Subcutaneous abdominal adipose tissue (tissue), 5 donors: ENCODE data around the gene IL12RB1.

Source experiments
- H3K27ac ChIP-seq: one replicate; pipeline ENCODE4 v1.7.0; 2013; ENCODE audit warnings: low read depth, mild to moderate bottlenecking, inconsistent platforms, low read length, moderate library complexity
- H3K27me3 ChIP-seq, 5 donors: one replicate each; pipeline ENCODE4 v1.7.0; 2013; ENCODE audit warnings: low read length in 5 of 5, inconsistent platforms in 1 of 5; ENCODE audit not compliant: control insufficient read depth in 5 of 5, insufficient read depth in 4 of 5
- H3K36me3 ChIP-seq, 5 donors: one replicate each; pipeline ENCODE4 v1.7.0; 2013; ENCODE audit warnings: low read length in 5 of 5; ENCODE audit not compliant: control insufficient read depth in 5 of 5, insufficient read depth in 5 of 5
- H3K4me1 ChIP-seq, 5 donors: one replicate each; pipeline ENCODE4 v1.7.0; 2013; ENCODE audit warnings: low read length in 5 of 5, mild to moderate bottlenecking in 3 of 5, moderate library complexity in 1 of 5; ENCODE audit not compliant: control insufficient read depth in 5 of 5, insufficient read depth in 5 of 5
- H3K4me3 ChIP-seq, 5 donors: one replicate each; pipeline ENCODE4 v1.7.0; 2013; ENCODE audit warnings: low read length in 5 of 5, low read depth in 1 of 5
- H3K9ac ChIP-seq, 5 donors: one replicate each; pipeline ENCODE4 v1.7.0; 2013; ENCODE audit warnings: low read length in 5 of 5, mild to moderate bottlenecking in 4 of 5, moderate library complexity in 3 of 5
- H3K9me3 ChIP-seq, 5 donors: one replicate each; pipeline ENCODE4 v1.7.0; 2013; ENCODE audit warnings: low read length in 5 of 5; ENCODE audit not compliant: control insufficient read depth in 5 of 5
- donor health status: healthy.
- donor health status: healthy.
- donor health status: healthy.
- donor health status: healthy.
- donor health status: healthy.

Gene IL12RB1

GRCh38 chr19:18070181-18070580 is 16.6 kb downstream of the IL12RB1 start:
- Histone ChIP-seq H3K9ac (no peak overlapping the region), H3K36me3 (peaks cover 0 to 7% (median 0%) of the 10 kb centered on the region in 5 donors), H3K27me3 (peaks cover 2 to 12% (median 6%) of the 10 kb centered on the region in 5 donors), H3K4me3 (no peak overlapping the region), H3K9me3 (no peaks in the 10 kb centered on the region), H3K4me1 (no peaks in the 10 kb centered on the region), H3K27ac (no peak overlapping the region)

- H3K9me3 ChIP-seq, result no peaks in the 10 kb centered on the region
- no peak overlapping the region for H3K27ac ChIP-seq
- H3K4me3 ChIP-seq, result no peak overlapping the region
- peaks cover 2 to 12% (median 6%) of the 10 kb centered on the region in 5 donors for H3K27me3 ChIP-seq
- H3K36me3 ChIP-seq, result peaks cover 0 to 7% (median 0%) of the 10 kb centered on the region in 5 donors
- no peak overlapping the region for H3K9ac ChIP-seq
- H3K4me1 ChIP-seq, result no peaks in the 10 kb centered on the region
Measured at GRCh38 chr19:18069383-18069782, 17.4 kb downstream of the IL12RB1 start.

GRCh38 chr19:18068395-18068794 is 18.3 kb downstream of the IL12RB1 start:
- no peak overlapping the region for H3K4me3 ChIP-seq

GRCh38 chr19:18065173-18065495 is 21.6 kb downstream of the IL12RB1 start:
- Histone ChIP-seq H3K4me3 (no peak overlapping the region), H3K9me3 (no peaks in the 10 kb centered on the region), H3K27me3 (peaks cover 0 to 4% (median 2%) of the 10 kb centered on the region in 5 donors), H3K4me1 (no peaks in the 10 kb centered on the region), H3K9ac (no peak overlapping the region), H3K27ac (no peak overlapping the region), H3K36me3 (peaks cover 0 to under 1% (median 0%) of the 10 kb centered on the region in 5 donors)

More at GRCh38 chr19:18068395-18068794, 18.3 kb downstream of the IL12RB1 start:
- Histone ChIP-seq H3K9ac (no peak overlapping the region), H3K36me3 (peaks cover 0 to 7% (median 0%) of the 10 kb centered on the region in 5 donors), H3K9me3 (no peaks in the 10 kb centered on the region), H3K27ac (no peak overlapping the region), H3K4me1 (no peaks in the 10 kb centered on the region), H3K27me3 (peaks cover 2 to 12% (median 6%) of the 10 kb centered on the region in 5 donors)

- H3K27ac ChIP-seq, result no peak overlapping the region
- no peaks in the 10 kb centered on the region for H3K9me3 ChIP-seq
- no peak overlapping the region for H3K9ac ChIP-seq
- no peaks in the 10 kb centered on the region for H3K36me3 ChIP-seq
- H3K4me1 ChIP-seq, result peaks cover 0 to 3% (median 3%) of the 10 kb centered on the region in 5 donors
- peaks cover 0 to 2% (median 0%) of the 10 kb centered on the region in 5 donors for H3K27me3 ChIP-seq
- no peak overlapping the region for H3K4me3 ChIP-seq
Measured at GRCh38 chr19:18063463-18063862, 23.3 kb downstream of the IL12RB1 start.

GRCh38 chr19:18062028-18062427 is 24.7 kb downstream of the IL12RB1 start:
- H3K27me3 ChIP-seq, result peaks cover 0 to 2% (median 0%) of the 10 kb centered on the region in 5 donors
- no peak overlapping the region for H3K27ac ChIP-seq
- H3K9me3 ChIP-seq, result no peaks in the 10 kb centered on the region
- no peak overlapping the region for H3K9ac ChIP-seq
- no peaks in the 10 kb centered on the region for H3K36me3 ChIP-seq
- no peak overlapping the region for H3K4me3 ChIP-seq
- peaks cover 0 to 13% (median 13%) of the 10 kb centered on the region in 5 donors for H3K4me1 ChIP-seq

GRCh38 chr19:18060472-18060871 is 26.3 kb downstream of the IL12RB1 start:
- H3K4me3 ChIP-seq, result no peak overlapping the region
- H3K4me1 ChIP-seq, result peaks cover 0 to 13% (median 13%) of the 10 kb centered on the region in 5 donors
- no peaks in the 10 kb centered on the region for H3K9me3 ChIP-seq
- H3K27ac ChIP-seq, result no peak overlapping the region
- H3K9ac ChIP-seq, result no peak overlapping the region
- no peaks in the 10 kb centered on the region for H3K36me3 ChIP-seq
- H3K27me3 ChIP-seq, result no peaks in the 10 kb centered on the region

GRCh38 chr19:18059902-18060301 is 26.8 kb downstream of the IL12RB1 start:
- Histone ChIP-seq H3K27ac (no peak overlapping the region), H3K9me3 (no peaks in the 10 kb centered on the region), H3K4me3 (no peak overlapping the region), H3K9ac (no peak overlapping the region), H3K27me3 (no peaks in the 10 kb centered on the region), H3K4me1 (peaks cover 0 to 13% (median 13%) of the 10 kb centered on the region in 5 donors), H3K36me3 (no peaks in the 10 kb centered on the region)

GRCh38 chr19:18059297-18059696 is 27.4 kb downstream of the IL12RB1 start:
- Histone ChIP-seq H3K27me3 (no peaks in the 10 kb centered on the region), H3K4me1 (peaks cover 0 to 13% (median 13%) of the 10 kb centered on the region in 5 donors), H3K27ac (no peak overlapping the region), H3K4me3 (no peak overlapping the region), H3K9ac (no peak overlapping the region), H3K9me3 (no peaks in the 10 kb centered on the region), H3K36me3 (no peaks in the 10 kb centered on the region)

- H3K27me3 ChIP-seq, result no peaks in the 10 kb centered on the region
- H3K9ac ChIP-seq, result peak overlapping the region in 3 of 5 donors; percentile 27 to 71 (median 58)
- H3K4me3 ChIP-seq, result peak overlapping the region in 4 of 5 donors; percentile 24 to 52 (median 38)
- peaks cover 0 to 13% (median 13%) of the 10 kb centered on the region in 5 donors for H3K4me1 ChIP-seq
- no peaks in the 10 kb centered on the region for H3K36me3 ChIP-seq
- peak overlapping the region; percentile 72 for H3K27ac ChIP-seq
- no peaks in the 10 kb centered on the region for H3K9me3 ChIP-seq
Measured at GRCh38 chr19:18058208-18059009, 28.3 kb downstream of the IL12RB1 start.
